Stomach (tissue), 9 donors: ENCODE measurements around the gene DHRS7B. TPM values are rescaled to one million over a fixed set of nuclear protein-coding genes. Genes with fewer than 3 reads are reported as not detected.
"Not testable (repeated sequence)": the region's sequence is repeated elsewhere in the genome, so short reads cannot be mapped to it uniquely, and the experiment has no call there.

Source experiments
- DNase-seq, 2 donors: peaks; one replicate each; pipeline versions ENCODE4 v3.0.0 to v3.0.0-alpha.2; 2013 to 2019
- H3K27ac ChIP-seq, 5 donors: fragments of 200-600 bp in 4 of 5; sonication (generic) in 4 of 5; one replicate each; pipeline ENCODE4 v1.5.1; 2013 to 2019; ENCODE audit warnings: mild to moderate bottlenecking in 1 of 5, moderate library complexity in 1 of 5
- H3K27me3 ChIP-seq, 3 donors: fragments of 200-600 bp; sonication (generic); one replicate each; pipeline ENCODE4 v1.5.1; 2017 to 2019; ENCODE audit warnings: mixed run types in 1 of 3
- H3K36me3 ChIP-seq, 4 donors: fragments of 200-600 bp; sonication (generic); 1 replicate in 3 of 4; 2 replicates in 1 of 4; pipeline ENCODE4 v1.5.1; 2016 to 2019
- H3K4me1 ChIP-seq, 4 donors: fragments of 200-600 bp; sonication (generic); one replicate each; pipeline ENCODE4 v1.5.1; 2016 to 2019
- H3K4me3 ChIP-seq, 4 donors: fragments of 200-600 bp; sonication (generic) in 3 of 4; one replicate each; pipeline ENCODE4 v1.5.1; 2016 to 2019; ENCODE audit warnings: mild to moderate bottlenecking in 1 of 4
- H3K9me3 ChIP-seq, 4 donors: fragments of 200-600 bp; sonication (generic); one replicate each; pipeline ENCODE4 v1.5.1; 2016 to 2019
- CTCF ChIP-seq, 7 experiments: fragments of 450-650 bp in 4 of 7; fragments of 200-600 bp in 3 of 7; sonication (generic) in 3 of 7; IDR thresholded peaks; one replicate each; pipeline ENCODE4 v1.5.1; 2016 to 2019; ENCODE audit warnings: antibody characterized with exemption in 7 of 7, control low read depth in 2 of 7, mild to moderate bottlenecking in 1 of 7
- EP300 ChIP-seq: sonication (generic); formaldehyde crosslinking; IDR thresholded peaks from one replicate; pipeline ENCODE4 v1.6.1; 2017; ENCODE audit warnings: antibody characterized with exemption
- POLR2A ChIP-seq, 4 donors: fragments of 450-650 bp; IDR thresholded peaks; one replicate each; pipeline ENCODE4 v1.6.1; 2016; ENCODE audit warnings: antibody characterized with exemption in 4 of 4, control low read depth in 2 of 4, mild to moderate bottlenecking in 1 of 4, moderate library complexity in 1 of 4
- POLR2AphosphoS5 ChIP-seq, 3 donors: sonication (generic); formaldehyde crosslinking; IDR thresholded peaks; one replicate each; pipeline ENCODE4 v1.6.1; 2016; ENCODE audit warnings: antibody characterized with exemption in 3 of 3
- WGBS, 5 donors: extraction: QIAGEN DNeasy Blood & Tissue Kit in 3 of 5; methylation state at CpG; one replicate each; pipeline versions ENCODE4 v1.1.5 to v1.1.7; 2013 to 2018; 5-methylcytosine and 5-hydroxymethylcytosine counted together
- intact Hi-C: fragments of 100-400 bp; cut with DNase I; formaldehyde crosslinking; loops from one replicate; pipeline ENCODE4 v1.15.1; 2023; ENCODE audit warnings: low total_unique reads
- polyA plus RNA-seq, 3 donors: library from polyadenylated mRNA; stranded (reverse); fragments of 200-250 nt; gene quantifications; one replicate each; pipeline ENCODE4 v1.2.3, GENCODE V29; 2013
- total RNA-seq, 5 donors: library from RNA; depleted of rRNA; stranded (reverse); fragments of >200 nt; gene quantifications; one replicate each; pipeline versions ENCODE4 v1.1.0 to v1.2.3, GENCODE V29; 2014 to 2016
- donor health status: healthy with polysubstance abuse.
- donor health status: Bipolar disorder and iron deficiency.
- donor health status: healthy.

DHRS7B gene
- total and polyA plus RNA-seq, 8 donors: 5.8 to 32.9 (median 20.3) TPM; not detected in 1

- Histone ChIP-seq H3K27ac (no peak overlapping the region), H3K36me3 (peaks cover 0 to 4% (median 0%) of the 10 kb centered on the region in 4 donors), H3K4me3 (no peak overlapping the region), H3K27me3 (no peaks in the 10 kb centered on the region), H3K4me1 (no peaks in the 10 kb centered on the region), H3K9me3 (peaks cover 0 to 6% (median 0%) of the 10 kb centered on the region in 4 donors)
- intact Hi-C loops: no loop called here
- TF ChIP-seq POLR2AphosphoS5 (IDR thresholded peaks at IDR 0.05) (no peak), EP300 (no peak), POLR2A (IDR thresholded peaks at IDR 0.05) (no peak), CTCF (IDR thresholded peaks at IDR 0.05) (no peak)
- 84 to 89% (median 85%) methylated on average over 6 of the region's 6 CpGs for WGBS, 5 donors
- no peak for DNase-seq
These were observed 14.1 kb downstream of the DHRS7B start for GRCh38 chr17:21140911-21141310.

- TF ChIP-seq EP300 (no peak), POLR2A (IDR thresholded peaks at IDR 0.05) (no peak), CTCF (IDR thresholded peaks at IDR 0.05) (no peak), POLR2AphosphoS5 (IDR thresholded peaks at IDR 0.05) (no peak)
- Histone ChIP-seq H3K27me3 (no peaks in the 10 kb centered on the region), H3K27ac (no peak overlapping the region), H3K9me3 (peaks cover 0 to 6% (median 0%) of the 10 kb centered on the region in 4 donors), H3K4me3 (no peak overlapping the region), H3K4me1 (no peaks in the 10 kb centered on the region), H3K36me3 (peaks cover 0 to 4% (median 0%) of the 10 kb centered on the region in 4 donors)
- no peak for DNase-seq
- 85 to 98% (median 93%) methylated on average over 2 of the region's 2 CpGs for WGBS, 5 donors
- intact Hi-C loops: no loop called here
These were observed 14.6 kb downstream of the DHRS7B start for GRCh38 chr17:21141331-21141730.

- WGBS, 5 donors: 84 to 91% (median 88%) methylated on average over 12 of the region's 12 CpGs
These were observed 15.3 kb downstream of the DHRS7B start for GRCh38 chr17:21142065-21142464.

GRCh38 chr17:21143695-21144094 lies 16.9 kb downstream of the DHRS7B start:
- Histone ChIP-seq H3K4me1 (no peaks in the 10 kb centered on the region), H3K9me3 (peaks cover 0 to 7% (median 2%) of the 10 kb centered on the region in 4 donors), H3K27ac (no peak overlapping the region), H3K36me3 (peaks cover 0 to 9% (median 2%) of the 10 kb centered on the region in 4 donors), H3K4me3 (no peak overlapping the region), H3K27me3 (no peaks in the 10 kb centered on the region)
- WGBS, 5 donors: 65 to 87% (median 82%) methylated on average over 3 of the region's 3 CpGs
- no peak for TF ChIP-seq POLR2A (IDR thresholded peaks at IDR 0.05)
- no peak for TF ChIP-seq EP300
- TF ChIP-seq CTCF (IDR thresholded peaks at IDR 0.05): no peak
- no peak for DNase-seq
- intact Hi-C loops: no loop called here

More at GRCh38 chr17:21142065-21142464, 15.3 kb downstream of the DHRS7B start:
- H3K27ac ChIP-seq, H3K4me1 ChIP-seq, intact Hi-C loops, DNase-seq, H3K27me3 ChIP-seq, H3K9me3 ChIP-seq, H3K4me3 ChIP-seq, H3K36me3 ChIP-seq: not testable (repeated sequence)

- H3K27ac ChIP-seq, DNase-seq, H3K4me1 ChIP-seq, H3K4me3 ChIP-seq, H3K36me3 ChIP-seq, H3K9me3 ChIP-seq, H3K27me3 ChIP-seq, intact Hi-C loops: not testable (repeated sequence)
- 86 to 99% (median 96%) methylated on average over 3 of the region's 3 CpGs for WGBS, 5 donors
These were observed 17.5 kb downstream of the DHRS7B start for GRCh38 chr17:21144299-21144698.
